IMR-90 (cell line): Measurements from ENCODE around the gene RNF213. TPM values are rescaled to one million over a fixed set of nuclear protein-coding genes. Genes with fewer than 3 reads are reported as not detected.

Source experiments
- ATAC-seq: fragments of 200-7000 bp; cut with Tn5 transposase; 2 replicates; pipeline ENCODE4 v1.9.1; 2020; ENCODE audit warnings: low read depth, mild to moderate bottlenecking, moderate library complexity
- BruUV-seq: library from RNA; stranded (reverse); fragments of 400-500 nt; replicated peaks from 2 replicates; lab custom pipeline; 2021; lab: Mats Ljungman, UMichigan
- CTCF ChIA-PET: fragments of 300-600 bp; formaldehyde crosslinking; extraction: SDS; loops from one replicate; lab custom pipeline; 2021; ENCODE audit warnings: antibody characterized with exemption; lab: Yijun Ruan, JAX
- POLR2A ChIA-PET: fragments of 300-600 bp; sonication (Branson Sonifier 250); formaldehyde crosslinking; loops from one replicate; lab custom pipeline; 2022; ENCODE audit warnings: antibody characterized with exemption; ENCODE audit not compliant: unreplicated experiment; lab: Charles Lee
- DNase-seq: peaks from one replicate; pipeline ENCODE4 v3.0.0; 2013
- H2AFZ ChIP-seq: replicated peaks from 2 replicates; pipeline ENCODE3; 2013; ENCODE audit warnings: low read length, mild to moderate bottlenecking; ENCODE audit not compliant: poor library complexity
- H2AK5ac ChIP-seq: 2 replicates; pipeline ENCODE4 v1.6.1; 2013; ENCODE audit warnings: low read depth, low read length, inconsistent platforms
- H2AK9ac ChIP-seq: replicated peaks from 2 replicates; pipeline ENCODE3; 2013; ENCODE audit warnings: mild to moderate bottlenecking, low read depth, low read length, moderate library complexity; ENCODE audit not compliant: poor library complexity
- H2BK120ac ChIP-seq: 2 replicates; pipeline ENCODE4 v1.6.1; 2013; ENCODE audit warnings: low read depth, low read length, inconsistent platforms
- H2BK15ac ChIP-seq: 3 replicates; pipeline ENCODE4 v1.6.1; 2013; ENCODE audit warnings: low read depth, low read length, inconsistent platforms
- H2BK20ac ChIP-seq: 2 replicates; pipeline ENCODE4 v1.6.1; 2013; ENCODE audit warnings: low read depth, mild to moderate bottlenecking, inconsistent platforms, low read length, moderate library complexity
- H2BK5ac ChIP-seq: 2 replicates; pipeline ENCODE4 v1.6.1; 2013; ENCODE audit warnings: mild to moderate bottlenecking, low read depth, low read length, inconsistent platforms; ENCODE audit not compliant: poor library complexity, severe bottlenecking
- H3K14ac ChIP-seq: replicated peaks from 2 replicates; pipeline ENCODE4 v1.6.1; 2013; ENCODE audit warnings: low read depth, low read length, inconsistent platforms
- H3K18ac ChIP-seq: 2 replicates; pipeline ENCODE4 v1.6.1; 2013; ENCODE audit warnings: low read depth, low read length, control low read depth
- H3K23ac ChIP-seq: 2 replicates; pipeline ENCODE4 v1.6.1; 2013; ENCODE audit warnings: low read depth, low read length, inconsistent platforms
- H3K27ac ChIP-seq: 2 replicates; pipeline ENCODE4 v1.5.1; 2013; ENCODE audit warnings: mild to moderate bottlenecking, control low read depth, low read length; ENCODE audit not compliant: insufficient read depth
- H3K27me3 ChIP-seq: 2 replicates; pipeline ENCODE4 v1.6.1; 2013; ENCODE audit warnings: low read length; ENCODE audit not compliant: control insufficient read depth, insufficient read depth
- H3K36me3 ChIP-seq: 2 replicates; pipeline ENCODE4 v1.6.1; 2013; ENCODE audit warnings: low read length, mixed read lengths; ENCODE audit not compliant: control insufficient read depth, insufficient read depth
- H3K4ac ChIP-seq: 2 replicates; pipeline ENCODE4 v1.6.1; 2013; ENCODE audit warnings: low read depth, low read length, inconsistent platforms
- H3K4me1 ChIP-seq: 2 replicates; pipeline ENCODE4 v1.6.1; 2013; ENCODE audit warnings: low read length, mixed read lengths; ENCODE audit not compliant: control insufficient read depth, insufficient read depth
- H3K4me2 ChIP-seq: 2 replicates; pipeline ENCODE4 v1.6.1; 2013; ENCODE audit warnings: low read depth, mild to moderate bottlenecking, control low read depth, low read length, moderate library complexity
- H3K4me3 ChIP-seq: 2 replicates; pipeline ENCODE4 v1.5.1; 2013; ENCODE audit warnings: low read depth, mild to moderate bottlenecking, control low read depth, low read length, moderate library complexity; ENCODE audit not compliant: insufficient read depth
- H3K56ac ChIP-seq: 2 replicates; pipeline ENCODE4 v1.6.1; 2013; ENCODE audit warnings: low read length, inconsistent platforms; ENCODE audit not compliant: insufficient read depth; ENCODE audit errors: extremely low read depth
- H3K79me1 ChIP-seq, 2 experiments: 2 replicates each; pipeline ENCODE4 v1.6.1; 2013; ENCODE audit warnings: low read length in 2 of 2, inconsistent platforms in 1 of 2, low read depth in 1 of 2
- H3K9ac ChIP-seq: 2 replicates; pipeline ENCODE4 v1.6.1; 2013; ENCODE audit warnings: low read depth, low read length, control low read depth
- H3K9me1 ChIP-seq: 2 replicates; pipeline ENCODE4 v1.6.1; 2013; ENCODE audit warnings: low read length, inconsistent platforms; ENCODE audit not compliant: insufficient read depth
- H3K9me3 ChIP-seq: 2 replicates; pipeline ENCODE4 v1.6.1; 2013; ENCODE audit warnings: low read length; ENCODE audit not compliant: control insufficient read depth, insufficient read depth
- H4K20me1 ChIP-seq: 2 replicates; pipeline ENCODE4 v1.6.1; 2013; ENCODE audit warnings: low read length, inconsistent platforms; ENCODE audit not compliant: insufficient read depth
- H4K5ac ChIP-seq: 2 replicates; pipeline ENCODE4 v1.6.1; 2013; ENCODE audit warnings: mild to moderate bottlenecking, low read depth, low read length, control low read depth
- H4K8ac ChIP-seq, 2 experiments: 2 replicates each; pipeline ENCODE4 v1.6.1; 2013; ENCODE audit warnings: low read depth in 2 of 2, low read length in 2 of 2, control low read depth in 1 of 2, inconsistent platforms in 1 of 2
- H4K91ac ChIP-seq: 2 replicates; pipeline ENCODE4 v1.6.1; 2013; ENCODE audit warnings: low read depth, low read length, inconsistent platforms; ENCODE audit not compliant: insufficient read depth
- BHLHE40 ChIP-seq: fragments of 150-350 bp; IDR thresholded peaks from 2 replicates; pipeline ENCODE4 v1.6.1; 2016; ENCODE audit warnings: mild to moderate bottlenecking, low read depth, low read length
- CEBPB ChIP-seq: IDR thresholded peaks from 2 replicates; pipeline ENCODE4 v1.6.1; 2012; ENCODE audit warnings: low read depth, low read length, improper control_type of control experiment
- CHD1 ChIP-seq: IDR thresholded peaks from 2 replicates; pipeline ENCODE4 v1.6.1; 2012; ENCODE audit warnings: low read depth, low read length, improper control_type of control experiment
- MAFK ChIP-seq: IDR thresholded peaks from 2 replicates; pipeline ENCODE4 v1.6.1; 2012; ENCODE audit warnings: low read depth, low read length, improper control_type of control experiment
- MAZ ChIP-seq: IDR thresholded peaks from 2 replicates; pipeline ENCODE4 v1.6.1; 2012; ENCODE audit warnings: low read depth, mild to moderate bottlenecking, low read length, improper control_type of control experiment, moderate library complexity, borderline replicate concordance
- MXI1 ChIP-seq: IDR thresholded peaks from 2 replicates; pipeline ENCODE4 v1.6.1; 2012; ENCODE audit warnings: low read depth, mild to moderate bottlenecking, low read length, moderate library complexity, borderline replicate concordance
- RAD21 ChIP-seq: IDR thresholded peaks from 2 replicates; pipeline ENCODE4 v1.6.1; 2012; ENCODE audit warnings: low read length, improper control_type of control experiment
- RCOR1 ChIP-seq: IDR thresholded peaks from 2 replicates; pipeline ENCODE4 v1.6.1; 2012; ENCODE audit warnings: mild to moderate bottlenecking, low read length, improper control_type of control experiment; ENCODE audit not compliant: insufficient replicate concordance
- RFX5 ChIP-seq: IDR thresholded peaks from 2 replicates; pipeline ENCODE4 v1.8.0; 2012; ENCODE audit warnings: low read depth, mild to moderate bottlenecking, low read length, moderate library complexity
- SMC3 ChIP-seq: fragments of 150-350 bp; IDR thresholded peaks from 2 replicates; pipeline ENCODE4 v1.6.1; 2016; ENCODE audit warnings: low read depth, mild to moderate bottlenecking, antibody characterized with exemption, low read length, moderate library complexity
- WGBS, 2 experiments: methylation state at CpG; one replicate each; pipeline versions ENCODE4 v1.1.5 to v1.1.7; 2013; ENCODE audit warnings: missing lambda C conversion rate in 2 of 2; ENCODE audit not compliant: insufficient read length in 1 of 2; ENCODE audit errors: extremely low coverage in 2 of 2; 5-methylcytosine and 5-hydroxymethylcytosine counted together
- dilution Hi-C: fragments of 300-500 bp; cut with HindIII; formaldehyde crosslinking; loops from one replicate; pipeline ENCODE4 v1.14.3; 2018; ENCODE audit warnings: low sequenced_read_pairs; ENCODE audit not compliant: unreplicated experiment
- in situ Hi-C: fragments of 300-500 bp; cut with MboI; formaldehyde crosslinking; loops from 3 replicates; pipeline ENCODE4 v1.14.3; 2019; ENCODE audit warnings: low sequenced_read_pairs, inconsistent platforms, mixed read lengths
- intact Hi-C: fragments of 100-400 bp; cut with micrococcal nuclease; formaldehyde crosslinking; loops from 2 replicates; pipeline ENCODE4 v1.10.0; 2022
- polyA plus RNA-seq, 3 experiments: library from polyadenylated mRNA; depleted of rRNA; stranded (reverse); fragments of >200 nt; gene quantifications; 2 replicates each; pipeline ENCODE4 v1.2.3, GENCODE V29; 2012; ENCODE audit warnings: low replicate concordance in 1 of 3
- total RNA-seq: library from RNA; depleted of rRNA; stranded (reverse); fragments of >200 nt; gene quantifications from 2 replicates; pipeline ENCODE4 v1.2.3, GENCODE V29; 2012
- TF ChIP-seq, protein P1 (sequence below): fragments of 150-350 bp; IDR thresholded peaks from 2 replicates; pipeline ENCODE4 v1.6.1; 2017; ENCODE audit warnings: mild to moderate bottlenecking, antibody characterized with exemption, low read length, low read depth
- TF ChIP-seq, protein P2 (sequence below): conservative IDR thresholded peaks from 2 replicates; pipeline ENCODE4 v1.5.1; 2012; ENCODE audit warnings: mild to moderate bottlenecking, low read depth, low read length, improper control_type of control experiment
- TF ChIP-seq, protein P3 (sequence below): fragments of 150-350 bp; IDR thresholded peaks from 2 replicates; pipeline ENCODE4 v1.6.1; 2016; ENCODE audit warnings: low read depth, mild to moderate bottlenecking, low read length, moderate library complexity, borderline replicate concordance

Gene RNF213
- total and polyA plus RNA-seq, 2 of the 4 experiments (the other 2 are of a cell fraction) = 23.4 to 36.0 TPM

DNA sequence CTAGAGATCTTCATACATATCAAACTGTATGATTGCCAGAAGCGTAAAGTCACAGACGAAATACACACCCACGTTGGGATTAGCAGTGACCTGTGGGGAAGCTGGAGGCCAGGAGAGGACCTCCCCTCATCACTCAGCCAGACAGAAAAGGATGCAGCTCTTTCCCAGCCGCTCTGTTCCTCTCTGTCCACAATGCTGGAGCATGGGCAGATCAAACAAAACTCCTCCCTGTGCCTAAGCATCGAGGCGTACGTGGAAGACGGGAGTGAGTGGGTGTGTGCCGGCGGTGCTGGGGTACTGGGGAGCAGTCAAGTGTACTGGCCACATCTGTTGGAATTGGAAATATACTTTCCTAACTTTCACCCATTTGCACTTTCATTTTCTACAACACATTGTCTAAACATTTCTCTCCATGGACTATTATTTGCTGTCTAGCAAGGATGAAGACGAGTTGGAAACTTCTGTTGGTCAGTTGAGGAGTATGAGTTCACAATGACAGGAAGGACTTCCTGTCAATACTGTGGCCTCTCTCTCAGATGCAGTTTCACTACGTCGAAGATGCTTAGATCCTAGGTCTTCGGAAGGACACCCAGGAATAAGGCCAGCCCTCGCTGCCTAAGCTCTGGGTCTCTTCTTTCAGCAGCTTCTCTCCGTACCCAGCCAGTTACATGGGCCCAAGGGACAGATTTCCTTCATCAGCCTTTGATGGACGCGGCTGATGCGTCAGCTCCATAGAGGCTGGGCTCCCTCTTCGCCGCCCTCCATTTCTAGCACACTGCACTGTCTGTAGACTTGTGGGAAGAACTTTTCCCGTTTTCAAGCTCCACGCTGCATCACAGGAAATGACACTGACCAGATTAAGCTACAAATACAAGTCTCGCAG is 123.7 kb downstream of the RNF213 start:
- Histone ChIP-seq H3K79me1 (peaks cover 0 to 2% of the 10 kb centered on the region in 2 experiments; a peak in 1 of 4 replicates), H3K14ac (no peak overlapping the region), H3K27me3 (no peaks in the 10 kb centered on the region), H3K4ac (no peak overlapping the region), H4K91ac (no peak overlapping the region), H2AK5ac (no peak overlapping the region), H3K9me1 (no peaks in the 10 kb centered on the region; the same call in 1 of the 2 replicates), H3K9ac (no peak overlapping the region), H2BK5ac (no peak overlapping the region), H3K36me3 (peaks cover 82% of the 10 kb centered on the region), H2BK120ac (no peak overlapping the region), H3K18ac (no peak overlapping the region), H3K9me3 (no peaks in the 10 kb centered on the region), H2BK15ac (no peak overlapping the region), H4K20me1 (no peaks in the 10 kb centered on the region; the same call in 1 of the 2 replicates), H3K4me3 (no peak overlapping the region), H2BK20ac (no peak overlapping the region), H3K56ac (no peak overlapping the region), H3K23ac (no peak overlapping the region), H3K4me1 (no peaks in the 10 kb centered on the region), H3K4me2 (no peak overlapping the region), H4K8ac (no peak overlapping the region), H2AFZ (no peak overlapping the region), H3K27ac (no peak overlapping the region), H2AK9ac (no peak overlapping the region), H4K5ac (no peak overlapping the region)
- ChIA-PET POLR2A (no interaction called here), CTCF (no interaction called here)
- no TSS peak for BruUV-seq
- ATAC-seq (no peak), DNase-seq (no peak)
- TF ChIP-seq MAZ (no peak), RFX5 (no peak), SMC3 (no peak), RCOR1 (no peak), RAD21 (no peak), MXI1 (no peak), BHLHE40 (no peak), MAFK (no peak), CEBPB (no peak), CHD1 (no peak)
- TF ChIP-seq, protein P1, sequence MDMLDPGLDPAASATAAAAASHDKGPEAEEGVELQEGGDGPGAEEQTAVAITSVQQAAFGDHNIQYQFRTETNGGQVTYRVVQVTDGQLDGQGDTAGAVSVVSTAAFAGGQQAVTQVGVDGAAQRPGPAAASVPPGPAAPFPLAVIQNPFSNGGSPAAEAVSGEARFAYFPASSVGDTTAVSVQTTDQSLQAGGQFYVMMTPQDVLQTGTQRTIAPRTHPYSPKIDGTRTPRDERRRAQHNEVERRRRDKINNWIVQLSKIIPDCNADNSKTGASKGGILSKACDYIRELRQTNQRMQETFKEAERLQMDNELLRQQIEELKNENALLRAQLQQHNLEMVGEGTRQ = no peak
- TF ChIP-seq, protein P2, sequence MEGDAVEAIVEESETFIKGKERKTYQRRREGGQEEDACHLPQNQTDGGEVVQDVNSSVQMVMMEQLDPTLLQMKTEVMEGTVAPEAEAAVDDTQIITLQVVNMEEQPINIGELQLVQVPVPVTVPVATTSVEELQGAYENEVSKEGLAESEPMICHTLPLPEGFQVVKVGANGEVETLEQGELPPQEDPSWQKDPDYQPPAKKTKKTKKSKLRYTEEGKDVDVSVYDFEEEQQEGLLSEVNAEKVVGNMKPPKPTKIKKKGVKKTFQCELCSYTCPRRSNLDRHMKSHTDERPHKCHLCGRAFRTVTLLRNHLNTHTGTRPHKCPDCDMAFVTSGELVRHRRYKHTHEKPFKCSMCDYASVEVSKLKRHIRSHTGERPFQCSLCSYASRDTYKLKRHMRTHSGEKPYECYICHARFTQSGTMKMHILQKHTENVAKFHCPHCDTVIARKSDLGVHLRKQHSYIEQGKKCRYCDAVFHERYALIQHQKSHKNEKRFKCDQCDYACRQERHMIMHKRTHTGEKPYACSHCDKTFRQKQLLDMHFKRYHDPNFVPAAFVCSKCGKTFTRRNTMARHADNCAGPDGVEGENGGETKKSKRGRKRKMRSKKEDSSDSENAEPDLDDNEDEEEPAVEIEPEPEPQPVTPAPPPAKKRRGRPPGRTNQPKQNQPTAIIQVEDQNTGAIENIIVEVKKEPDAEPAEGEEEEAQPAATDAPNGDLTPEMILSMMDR = no peak
- TF ChIP-seq, protein P3, sequence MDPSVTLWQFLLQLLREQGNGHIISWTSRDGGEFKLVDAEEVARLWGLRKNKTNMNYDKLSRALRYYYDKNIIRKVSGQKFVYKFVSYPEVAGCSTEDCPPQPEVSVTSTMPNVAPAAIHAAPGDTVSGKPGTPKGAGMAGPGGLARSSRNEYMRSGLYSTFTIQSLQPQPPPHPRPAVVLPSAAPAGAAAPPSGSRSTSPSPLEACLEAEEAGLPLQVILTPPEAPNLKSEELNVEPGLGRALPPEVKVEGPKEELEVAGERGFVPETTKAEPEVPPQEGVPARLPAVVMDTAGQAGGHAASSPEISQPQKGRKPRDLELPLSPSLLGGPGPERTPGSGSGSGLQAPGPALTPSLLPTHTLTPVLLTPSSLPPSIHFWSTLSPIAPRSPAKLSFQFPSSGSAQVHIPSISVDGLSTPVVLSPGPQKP = no peak
- intact Hi-C loops = no loop called here
- 94% methylated on average over 5 of the region's 24 CpGs; no CpG with 5 or more reads in 1 of the 2 experiments for WGBS, 2 experiments
- in situ Hi-C loops = no loop called here
- dilution Hi-C loops = no loop called here
